GM18502 (cell line): Measurements from ENCODE around the gene SEC16B.
A peak's percentile ranks its signal among the peaks of the same experiment; 100 is the strongest.

Experiments used
- ATAC-seq: cut with Tn5 transposase; IDR thresholded peaks from one replicate; pipeline ENCODE4 v1.9.1; 2021; ENCODE audit warnings: mild to moderate bottlenecking; ENCODE audit not compliant: unreplicated experiment, poor library complexity

SEC16B gene

GRCh38 chr1:177981200-177981599 lies 11.3 kb upstream of the SEC16B start:
- ATAC-seq = no peak

DNA sequence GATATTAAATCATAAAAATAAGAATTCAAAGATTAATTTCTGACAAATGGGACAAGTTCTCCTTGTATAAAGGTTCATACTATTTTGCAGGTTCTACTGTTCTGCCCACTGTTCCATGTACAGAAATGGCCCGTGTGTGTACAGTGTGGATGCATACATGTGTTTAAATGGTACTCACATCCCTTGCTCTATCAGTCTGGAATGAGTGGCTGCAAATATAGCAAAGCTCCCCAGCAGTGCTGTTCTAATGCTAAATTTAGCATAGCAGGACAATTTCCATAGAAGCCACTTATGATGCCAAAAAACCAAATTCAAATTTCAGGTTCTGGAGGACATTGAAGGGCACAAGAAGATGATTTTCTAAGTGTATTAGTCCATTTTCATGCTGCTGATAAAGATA lies 9.4 kb upstream of the SEC16B start:
- ATAC-seq = no peak

DNA sequence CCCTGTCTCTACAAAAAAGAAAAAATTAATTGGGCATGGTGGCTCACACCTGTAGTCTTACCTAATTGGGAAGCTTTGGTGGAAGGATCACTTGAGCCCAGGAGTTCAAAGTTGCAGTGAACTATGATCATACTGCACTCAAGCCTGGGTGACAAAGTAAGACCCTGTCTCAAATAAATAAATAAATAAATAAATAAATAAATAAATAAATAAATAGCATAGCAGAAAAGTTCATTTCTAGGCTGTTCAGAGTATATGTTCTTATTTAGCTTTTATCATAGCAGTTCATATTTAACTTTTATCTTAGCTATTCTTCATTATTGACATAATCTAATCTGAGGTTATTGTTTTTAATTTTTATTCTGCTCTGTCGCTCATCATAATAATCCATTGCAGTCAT lies 8.7 kb upstream of the SEC16B start:
- no peak for ATAC-seq

- ATAC-seq = no peak
These were observed 7.3 kb upstream of the SEC16B start for GRCh38 chr1:177977141-177977540.

DNA sequence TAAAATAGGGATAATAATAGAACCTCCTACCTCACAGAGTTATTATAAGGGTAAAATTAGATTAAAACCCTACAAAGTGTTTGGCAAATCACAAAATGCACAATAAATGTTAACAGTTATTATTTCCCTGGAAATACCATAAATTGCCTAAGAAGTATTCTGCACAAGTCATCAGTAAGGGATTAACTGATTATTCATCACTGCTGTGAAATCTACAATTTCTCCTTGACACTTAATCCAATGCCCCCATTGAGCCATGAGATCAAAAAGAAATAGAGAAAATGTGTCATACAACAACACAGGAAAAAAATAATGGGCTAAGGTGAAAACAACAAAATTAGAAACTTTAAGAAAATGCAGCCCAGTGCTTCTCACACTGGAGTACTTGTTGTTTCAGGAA lies 6.7 kb upstream of the SEC16B start:
- no peak for ATAC-seq

- ATAC-seq = no peak
These were observed 6.0 kb upstream of the SEC16B start for GRCh38 chr1:177975588-177976495.

GRCh38 chr1:177973585-177973984 lies 3.7 kb upstream of the SEC16B start:
- no peak for ATAC-seq

GRCh38 chr1:177969109-177969508 lies 749 bp downstream of the SEC16B start:
- ATAC-seq = no peak

GRCh38 chr1:177966199-177966598 lies 3.7 kb downstream of the SEC16B start:
- no peak for ATAC-seq

- ATAC-seq = no peak
These were observed 4.6 kb downstream of the SEC16B start for GRCh38 chr1:177965293-177965692.

- ATAC-seq = no peak
These were observed 5.5 kb downstream of the SEC16B start for GRCh38 chr1:177964336-177964735.

DNA sequence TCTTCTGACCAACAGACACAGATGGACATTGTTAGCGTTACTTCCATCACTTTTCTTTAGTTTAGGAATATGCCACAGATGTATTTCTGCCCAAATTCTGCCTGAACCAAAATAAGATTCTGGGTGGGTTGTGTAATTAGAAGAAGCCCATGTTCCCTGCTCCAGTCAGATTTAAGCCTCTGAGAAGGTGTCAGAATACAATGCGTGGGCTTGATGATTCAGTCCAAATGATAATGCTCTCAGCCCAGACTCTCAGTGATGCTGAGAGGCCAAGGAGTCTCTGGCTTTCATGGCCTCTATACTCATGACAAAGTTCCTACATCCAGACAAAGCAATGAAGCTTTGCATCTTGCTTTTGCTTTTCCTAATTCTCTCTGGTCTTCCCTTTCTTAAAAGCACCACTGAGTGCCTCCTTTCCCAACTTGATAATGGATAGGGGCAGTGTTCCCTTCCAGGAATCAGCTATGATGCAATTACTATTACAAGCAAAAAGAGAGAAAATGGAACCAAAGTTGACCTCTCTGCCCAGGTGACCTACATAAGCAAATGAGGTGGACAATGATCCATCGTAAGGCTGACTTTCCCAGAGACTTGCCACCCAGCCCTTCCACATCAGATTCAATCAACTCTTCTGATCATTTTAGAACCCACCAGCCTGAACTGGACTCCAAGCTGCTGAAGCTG lies 8.8 kb downstream of the SEC16B start:
- ATAC-seq = no peak

- ATAC-seq = no peak
These were observed 9.9 kb downstream of the SEC16B start for GRCh38 chr1:177959811-177960515.

- no peak for ATAC-seq
These were observed 11.8 kb downstream of the SEC16B start for GRCh38 chr1:177958092-177958491.

- no peak for ATAC-seq
These were observed 15.8 kb downstream of the SEC16B start for GRCh38 chr1:177954076-177954475.

GRCh38 chr1:177953549-177953948 lies 16.3 kb downstream of the SEC16B start:
- no peak for ATAC-seq

- no peak for ATAC-seq
These were observed 17.2 kb downstream of the SEC16B start for GRCh38 chr1:177952691-177953090.

GRCh38 chr1:177952249-177952648 lies 17.6 kb downstream of the SEC16B start:
- ATAC-seq = no peak

DNA sequence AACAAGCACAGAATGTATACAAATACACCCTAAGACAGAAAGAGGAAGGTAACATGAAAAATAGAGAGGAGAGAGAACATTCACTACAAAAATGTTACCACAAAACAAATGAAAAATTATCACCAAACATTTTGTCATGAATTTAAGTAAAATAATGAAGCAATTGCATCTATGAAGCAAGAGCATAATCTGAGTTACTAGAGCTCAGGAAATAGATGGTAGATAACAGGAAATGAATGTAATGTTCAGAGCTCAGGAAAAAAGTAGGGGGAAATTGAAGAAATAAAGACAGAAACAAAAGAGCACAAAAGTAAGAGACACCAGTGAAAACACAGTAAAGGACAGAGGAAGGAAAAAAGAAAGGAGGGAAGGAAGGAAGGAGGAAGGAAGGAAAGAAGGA lies 19.4 kb downstream of the SEC16B start:
- no peak for ATAC-seq

DNA sequence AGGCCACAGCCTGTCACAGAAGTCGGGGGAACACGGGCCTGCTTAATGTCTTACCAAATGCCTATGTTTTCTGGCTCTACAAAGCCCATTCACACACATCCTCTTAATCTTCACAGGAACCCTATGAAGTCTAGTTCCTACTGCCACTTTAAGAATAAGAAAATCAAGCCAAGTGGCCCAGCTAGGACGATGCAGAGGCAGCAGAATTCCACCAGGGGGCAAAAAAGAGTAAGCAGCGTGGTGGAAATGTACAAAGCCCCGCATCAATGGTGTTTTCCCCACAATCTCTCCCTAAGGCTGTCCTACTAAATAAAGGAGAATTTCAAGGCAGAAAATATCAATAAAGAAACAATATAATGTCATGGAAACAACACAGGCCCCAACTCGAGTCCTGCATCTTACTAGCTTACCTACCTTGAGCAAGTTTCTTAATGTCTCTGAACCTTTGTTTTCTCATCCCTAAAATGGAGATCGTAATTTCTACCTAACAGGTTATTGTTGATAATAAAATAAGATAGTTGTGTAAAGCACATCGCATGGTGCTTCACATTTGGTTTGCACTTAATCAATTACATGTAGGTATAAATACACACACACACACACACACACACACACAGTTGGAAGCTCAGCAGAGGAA lies 21.4 kb downstream of the SEC16B start:
- peak; percentile 84 for ATAC-seq

DNA sequence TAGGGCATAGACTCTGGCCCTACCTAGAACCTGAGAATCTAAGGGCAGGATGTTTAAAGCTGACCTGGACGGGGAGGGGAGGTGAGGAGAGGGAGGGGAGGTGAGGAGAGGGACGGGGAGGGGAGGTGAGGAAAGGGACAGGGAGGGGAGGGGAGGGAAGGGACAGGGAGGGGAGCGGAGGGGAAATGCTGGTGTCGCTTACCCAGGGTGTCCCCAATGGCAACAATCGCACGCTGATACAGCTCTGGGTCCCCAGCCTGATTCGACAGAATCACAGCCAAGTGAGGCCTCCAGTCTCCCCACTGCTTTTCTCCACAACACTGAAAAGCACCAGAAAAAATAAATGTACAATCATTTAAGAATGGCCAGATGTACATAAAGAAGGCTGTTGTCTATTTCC lies 22.2 kb downstream of the SEC16B start:
- no peak for ATAC-seq
